ENCODE data around the gene SMOC2. TPM values are rescaled to one million over a fixed set of nuclear protein-coding genes. Genes with fewer than 3 reads are reported as not detected.

The SMOC2 gene
- total and polyA plus RNA-seq, 12 donors: 3.0 to 32.0 (median 10.5) TPM

- Histone ChIP-seq H3K27ac (no peak overlapping the region), H3K27me3 (no peaks in the 10 kb centered on the region), H3K4me3 (no peak overlapping the region), H3K9me3 (replicated peaks in 1 of 3) (no peaks in the 10 kb centered on the region), H3K4me1 (replicated peaks in 1 of 2) (no peaks in the 10 kb centered on the region), H3K36me3 (replicated peaks in 1 of 2) (no peaks in the 10 kb centered on the region)
- WGBS, 4 donors: 79 to 85% (median 80%) methylated on average over 9 of the region's 9 CpGs
- no peak for DNase-seq
- intact Hi-C loops (cut with DNase I): no loop called here
- no peak for TF ChIP-seq POLR2A (IDR thresholded peaks at IDR 0.05)
- TF ChIP-seq, protein P1, sequence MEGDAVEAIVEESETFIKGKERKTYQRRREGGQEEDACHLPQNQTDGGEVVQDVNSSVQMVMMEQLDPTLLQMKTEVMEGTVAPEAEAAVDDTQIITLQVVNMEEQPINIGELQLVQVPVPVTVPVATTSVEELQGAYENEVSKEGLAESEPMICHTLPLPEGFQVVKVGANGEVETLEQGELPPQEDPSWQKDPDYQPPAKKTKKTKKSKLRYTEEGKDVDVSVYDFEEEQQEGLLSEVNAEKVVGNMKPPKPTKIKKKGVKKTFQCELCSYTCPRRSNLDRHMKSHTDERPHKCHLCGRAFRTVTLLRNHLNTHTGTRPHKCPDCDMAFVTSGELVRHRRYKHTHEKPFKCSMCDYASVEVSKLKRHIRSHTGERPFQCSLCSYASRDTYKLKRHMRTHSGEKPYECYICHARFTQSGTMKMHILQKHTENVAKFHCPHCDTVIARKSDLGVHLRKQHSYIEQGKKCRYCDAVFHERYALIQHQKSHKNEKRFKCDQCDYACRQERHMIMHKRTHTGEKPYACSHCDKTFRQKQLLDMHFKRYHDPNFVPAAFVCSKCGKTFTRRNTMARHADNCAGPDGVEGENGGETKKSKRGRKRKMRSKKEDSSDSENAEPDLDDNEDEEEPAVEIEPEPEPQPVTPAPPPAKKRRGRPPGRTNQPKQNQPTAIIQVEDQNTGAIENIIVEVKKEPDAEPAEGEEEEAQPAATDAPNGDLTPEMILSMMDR (IDR thresholded peaks at IDR 0.05): no peak
These were observed 224.0 kb downstream of the SMOC2 start for GRCh38 chr6:168664956-168665355.

DNA sequence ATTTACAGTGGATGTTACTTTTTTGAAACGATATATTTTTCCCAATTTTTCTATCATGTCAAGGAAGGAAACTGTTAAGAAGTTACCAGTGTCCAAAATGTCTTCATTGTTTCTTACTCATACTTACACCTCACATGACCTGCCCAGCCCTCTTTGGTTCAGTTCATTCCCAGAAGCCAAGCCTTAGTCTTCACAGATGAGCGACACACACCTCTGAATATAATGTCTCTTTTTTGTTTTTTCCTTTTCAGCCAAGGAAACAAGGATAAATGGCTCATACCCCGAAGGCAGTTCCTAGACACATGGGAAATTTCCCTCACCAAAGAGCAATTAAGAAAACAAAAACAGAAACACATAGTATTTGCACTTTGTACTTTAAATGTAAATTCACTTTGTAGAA, 225.2 kb downstream of the SMOC2 start:
- 66 to 74% (median 71%) methylated on average over 3 of the region's 3 CpGs for WGBS, 4 donors
- H3K9me3 ChIP-seq (replicated peaks in 1 of 3): no peaks in the 10 kb centered on the region
- H3K27me3 ChIP-seq: no peaks in the 10 kb centered on the region
- peak in 1 of 7 donors; percentile 9 for DNase-seq
- H3K27ac ChIP-seq: no peak overlapping the region
- H3K4me1 ChIP-seq (replicated peaks in 1 of 2): no peaks in the 10 kb centered on the region
- TF ChIP-seq, protein P1 (IDR thresholded peaks at IDR 0.05): no peak
- no peak for TF ChIP-seq POLR2A (IDR thresholded peaks at IDR 0.05)
- no peak overlapping the region for H3K4me3 ChIP-seq
- intact Hi-C loops (cut with DNase I): no loop called here
- no peaks in the 10 kb centered on the region for H3K36me3 ChIP-seq (replicated peaks in 1 of 2)

- no peak overlapping the region for H3K27ac ChIP-seq
- H3K4me1 ChIP-seq (replicated peaks in 1 of 2): no peaks in the 10 kb centered on the region
- WGBS, 4 donors: 72 to 77% (median 75%) methylated on average over 18 of the region's 18 CpGs
- H3K36me3 ChIP-seq (replicated peaks in 1 of 2): no peaks in the 10 kb centered on the region
- peak in 1 of 7 donors; percentile 3 for DNase-seq
- TF ChIP-seq, protein P1 (IDR thresholded peaks at IDR 0.05): no peak
- no peak for TF ChIP-seq POLR2A (IDR thresholded peaks at IDR 0.05)
- no peak overlapping the region for H3K4me3 ChIP-seq
- no peaks in the 10 kb centered on the region for H3K9me3 ChIP-seq (replicated peaks in 1 of 3)
- intact Hi-C loops (cut with DNase I): no loop called here
- no peaks in the 10 kb centered on the region for H3K27me3 ChIP-seq
These were observed 225.9 kb downstream of the SMOC2 start for GRCh38 chr6:168666699-168667427.

DNA sequence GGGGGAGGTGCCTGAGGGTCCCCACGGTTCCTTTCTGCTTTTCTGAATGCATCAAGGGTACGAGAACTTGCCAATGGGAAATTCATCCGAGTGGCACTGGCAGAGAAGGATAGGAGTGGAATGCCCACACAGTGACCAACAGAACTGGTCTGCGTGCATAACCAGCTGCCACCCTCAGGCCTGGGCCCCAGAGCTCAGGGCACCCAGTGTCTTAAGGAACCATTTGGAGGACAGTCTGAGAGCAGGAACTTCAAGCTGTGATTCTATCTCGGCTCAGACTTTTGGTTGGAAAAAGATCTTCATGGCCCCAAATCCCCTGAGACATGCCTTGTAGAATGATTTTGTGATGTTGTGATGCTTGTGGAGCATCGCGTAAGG, 226.4 kb downstream of the SMOC2 start:
- TF ChIP-seq POLR2A (IDR thresholded peaks at IDR 0.05): no peak
- TF ChIP-seq, protein P1 (IDR thresholded peaks at IDR 0.05): no peak
- Histone ChIP-seq H3K4me3 (no peak overlapping the region), H3K27me3 (no peaks in the 10 kb centered on the region), H3K36me3 (replicated peaks in 1 of 2) (no peaks in the 10 kb centered on the region), H3K4me1 (replicated peaks in 1 of 2) (no peaks in the 10 kb centered on the region), H3K9me3 (replicated peaks in 1 of 3) (no peaks in the 10 kb centered on the region), H3K27ac (no peak overlapping the region)
- 79 to 87% (median 84%) methylated on average over 4 to 7 of the region's 7 CpGs for WGBS, 4 donors
- DNase-seq: peak in 1 of 7 donors; percentile 10
- intact Hi-C loops (cut with DNase I): no loop called here
